OCI-LY3 (cell line): Measurements from ENCODE around the gene TEFM.

ENCODE experiments used
- CTCF ChIP-seq: fragments of 200-600, 300-600 bp; sonication (generic); IDR thresholded peaks from 2 replicates; pipeline ENCODE4 v1.5.1; 2014; ENCODE audit warnings: antibody characterized with exemption, low read length, low read depth
- EZH2phosphoT487 ChIP-seq: fragments of 200-600 bp; shearing (Covaris generic); IDR thresholded peaks from 2 replicates; pipeline ENCODE4 v1.6.1; 2018; ENCODE audit warnings: antibody characterized with exemption, mixed run types, low read depth

DNA sequence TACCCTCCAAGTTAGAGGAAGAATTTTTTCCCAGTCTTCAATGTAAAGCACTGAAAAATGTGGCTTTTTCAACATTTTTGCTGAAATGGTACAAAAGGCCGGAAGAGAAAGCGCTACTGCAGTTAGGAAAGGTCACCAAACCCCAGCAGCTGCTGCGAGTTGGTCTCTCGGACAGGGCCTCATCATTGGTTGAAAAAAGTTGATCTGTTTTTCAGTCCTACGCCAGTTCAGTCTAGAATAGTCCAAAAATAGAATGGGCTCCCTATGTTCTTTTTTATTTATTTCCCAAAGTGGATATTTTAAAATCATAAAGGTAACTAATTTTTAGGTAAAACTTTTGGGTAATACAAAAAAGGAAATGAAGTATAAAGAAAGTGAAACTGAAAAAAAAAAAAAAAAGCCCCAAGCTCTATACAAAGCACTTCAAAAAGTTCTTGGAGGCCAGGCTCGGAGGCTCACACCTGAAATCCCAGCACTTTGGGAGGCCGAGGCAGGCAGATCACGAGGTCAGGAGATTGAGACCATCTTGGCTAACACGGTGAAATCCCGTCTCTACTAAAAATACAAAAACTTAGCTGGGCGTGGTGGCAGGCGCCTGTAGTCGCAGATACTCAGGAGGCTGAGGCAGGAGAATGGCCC, 33.1 kb upstream of the TEFM start:
- no peak for TF ChIP-seq CTCF
- TF ChIP-seq EZH2phosphoT487: no peak
